NT2/D1 (cell line): ENCODE data around the gene HGFAC.

Experiments used
- YY1 ChIP-seq: IDR thresholded peaks from 2 replicates; pipeline ENCODE4 v1.6.1; 2011; ENCODE audit not compliant: insufficient read length, insufficient read depth
- ZNF274 ChIP-seq: IDR thresholded peaks from 2 replicates; pipeline ENCODE4 v1.6.1; 2011; ENCODE audit warnings: mild to moderate bottlenecking, low read depth, low read length

- no peak for TF ChIP-seq YY1
- no peak for TF ChIP-seq ZNF274
Observed at GRCh38 chr4:3409571-3410091, 32.1 kb upstream of the HGFAC start.
